Measurements from ENCODE around the gene LDB3.

- TF ChIP-seq CTCF (conservative IDR thresholded peaks at IDR 0.05 in 1 of 2, IDR thresholded peaks at IDR 0.05 in 1 of 2; ENCODE audit: extremely low read depth in 1 of 2, insufficient read depth in 1 of 2, low read depth in 1 of 2, low read length in 2 of 2) (no peak), EZH2 (IDR thresholded peaks at IDR 0.05; ENCODE audit: borderline replicate concordance, low read length) (no peak)
Observed at GRCh38 chr10:86703176-86703575, 34.9 kb downstream of the LDB3 start.
